Measurements from ENCODE around the gene OR5B17.
"Not testable (repeated sequence)": the region's sequence is repeated elsewhere in the genome, so short reads cannot be mapped to it uniquely, and the experiment has no call there.

The OR5B17 gene

GRCh38 chr11:58358969-58359368 lies at the start of gene OR5B17:
TSS of gene OR5B17 (minus strand) at chr11:58359069. CDS start at chr11:58359069, 0 bp downstream.
- no peak for DNase-seq

GRCh38 chr11:58406774-58407173 lies 47.9 kb upstream of the OR5B17 start, which contains the start of gene OR5B3:
TSS of gene OR5B3 (minus strand) at chr11:58406874. CDS start at chr11:58403409, 3,465 bp downstream.
- no peak for DNase-seq

- DNase-seq, result not testable (repeated sequence)
Observed at GRCh38 chr11:58399622-58400021, 40.8 kb upstream of the OR5B17 start.

GRCh38 chr11:58395581-58395980 lies 36.7 kb upstream of the OR5B17 start:
- DNase-seq, result no peak

GRCh38 chr11:58394195-58394594 lies 35.3 kb upstream of the OR5B17 start:
- DNase-seq, result no peak

- DNase-seq, result peak in 1 of 2 experiments; percentile 33
Observed at GRCh38 chr11:58392746-58393145, 33.9 kb upstream of the OR5B17 start.

GRCh38 chr11:58391879-58392278 lies 33.0 kb upstream of the OR5B17 start:
- DNase-seq, result no peak

- DNase-seq, result no peak
Observed at GRCh38 chr11:58390551-58391063, 31.7 kb upstream of the OR5B17 start.

GRCh38 chr11:58354727-58355126 lies 4.1 kb downstream of the OR5B17 start:
- no peak for DNase-seq

GRCh38 chr11:58345204-58345603 lies 13.7 kb downstream of the OR5B17 start:
- DNase-seq, result no peak

GRCh38 chr11:58334708-58335107 lies 24.2 kb downstream of the OR5B17 start:
- no peak for DNase-seq

GRCh38 chr11:58330861-58331260 lies 28.0 kb downstream of the OR5B17 start:
- DNase-seq, result no peak

GRCh38 chr11:58318532-58318931 lies 40.3 kb downstream of the OR5B17 start:
- no peak for DNase-seq

GRCh38 chr11:58316142-58316541 lies 42.7 kb downstream of the OR5B17 start:
- no peak for DNase-seq
